Breast epithelium (tissue), 4 donors: Measurements from ENCODE around the gene GPR158. TPM values are rescaled to one million over a fixed set of nuclear protein-coding genes. Genes with fewer than 3 reads are reported as not detected.

Experiments used
- DNase-seq, 2 donors: peaks; one replicate each; pipeline ENCODE4 v3.0.0-alpha.2; 2019; ENCODE audit warnings: low spot score in 2 of 2
- H3K27ac ChIP-seq, 2 donors: fragments of 200-600 bp; sonication (generic) in 1 of 2; one replicate each; pipeline ENCODE4 v1.5.1; 2016 to 2019; ENCODE audit warnings: mild to moderate bottlenecking in 1 of 2
- H3K27me3 ChIP-seq, 2 donors: fragments of 200-600 bp; sonication (generic) in 1 of 2; one replicate each; pipeline versions ENCODE4 v1.5.1 to v1.6.0; 2017 to 2019; ENCODE audit warnings: control low read depth in 1 of 2, mild to moderate bottlenecking in 1 of 2
- H3K36me3 ChIP-seq: fragments of 200-600 bp; one replicate; pipeline ENCODE4 v1.5.1; 2019
- H3K4me1 ChIP-seq, 2 donors: fragments of 200-600 bp; sonication (generic); one replicate each; pipeline ENCODE4 v1.5.1; 2016 to 2019; ENCODE audit warnings: control low read depth in 1 of 2
- H3K4me3 ChIP-seq, 3 donors: fragments of 200-600 bp; sonication (generic); 1 replicate in 2 of 3; 2 replicates in 1 of 3; pipeline ENCODE4 v1.5.1; 2016 to 2019; ENCODE audit warnings: mild to moderate bottlenecking in 3 of 3, moderate library complexity in 2 of 3
- H3K9me3 ChIP-seq, 2 donors: fragments of 200-600 bp; sonication (generic) in 1 of 2; one replicate each; pipeline ENCODE4 v1.5.1; 2016 to 2019; ENCODE audit warnings: control low read depth in 1 of 2
- POLR2A ChIP-seq: fragments of 450-650 bp; IDR thresholded peaks from one replicate; pipeline ENCODE4 v1.6.1; 2016; ENCODE audit warnings: antibody characterized with exemption, mild to moderate bottlenecking, moderate library complexity
- POLR2AphosphoS5 ChIP-seq, 3 donors: sonication (generic); formaldehyde crosslinking; IDR thresholded peaks; one replicate each; pipeline ENCODE4 v1.6.1; 2017; ENCODE audit warnings: antibody characterized with exemption in 3 of 3
- intact Hi-C: fragments of 100-400 bp; cut with DNase I; formaldehyde crosslinking; loops from one replicate; pipeline ENCODE4 v1.15.1; 2023; ENCODE audit warnings: low total_unique reads
- total RNA-seq, 3 donors: library from RNA; depleted of rRNA; stranded (reverse); fragments of >200 nt; gene quantifications; one replicate each; pipeline ENCODE4 v1.1.0, GENCODE V29; 2016
- TF ChIP-seq, protein P1 (sequence below), 3 donors: fragments of 450-650 bp; IDR thresholded peaks; one replicate each; pipeline ENCODE4 v1.5.1; 2016 to 2017; ENCODE audit warnings: antibody characterized with exemption in 3 of 3, mild to moderate bottlenecking in 3 of 3, moderate library complexity in 3 of 3

The GPR158 gene
- total RNA-seq, 3 donors from 2014 or later = 0.16 to 0.29 TPM; not detected in 1

- H3K27ac ChIP-seq = no peak overlapping the region
- intact Hi-C loops = no loop called here
- H3K36me3 ChIP-seq = no peaks in the 10 kb centered on the region
- no peaks in the 10 kb centered on the region for H3K27me3 ChIP-seq
- no peak for DNase-seq
- TF ChIP-seq POLR2A = no peak
- no peak for TF ChIP-seq POLR2AphosphoS5 (IDR thresholded peaks at IDR 0.05)
- TF ChIP-seq, protein P1, sequence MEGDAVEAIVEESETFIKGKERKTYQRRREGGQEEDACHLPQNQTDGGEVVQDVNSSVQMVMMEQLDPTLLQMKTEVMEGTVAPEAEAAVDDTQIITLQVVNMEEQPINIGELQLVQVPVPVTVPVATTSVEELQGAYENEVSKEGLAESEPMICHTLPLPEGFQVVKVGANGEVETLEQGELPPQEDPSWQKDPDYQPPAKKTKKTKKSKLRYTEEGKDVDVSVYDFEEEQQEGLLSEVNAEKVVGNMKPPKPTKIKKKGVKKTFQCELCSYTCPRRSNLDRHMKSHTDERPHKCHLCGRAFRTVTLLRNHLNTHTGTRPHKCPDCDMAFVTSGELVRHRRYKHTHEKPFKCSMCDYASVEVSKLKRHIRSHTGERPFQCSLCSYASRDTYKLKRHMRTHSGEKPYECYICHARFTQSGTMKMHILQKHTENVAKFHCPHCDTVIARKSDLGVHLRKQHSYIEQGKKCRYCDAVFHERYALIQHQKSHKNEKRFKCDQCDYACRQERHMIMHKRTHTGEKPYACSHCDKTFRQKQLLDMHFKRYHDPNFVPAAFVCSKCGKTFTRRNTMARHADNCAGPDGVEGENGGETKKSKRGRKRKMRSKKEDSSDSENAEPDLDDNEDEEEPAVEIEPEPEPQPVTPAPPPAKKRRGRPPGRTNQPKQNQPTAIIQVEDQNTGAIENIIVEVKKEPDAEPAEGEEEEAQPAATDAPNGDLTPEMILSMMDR (IDR thresholded peaks at IDR 0.05) = no peak
- H3K9me3 ChIP-seq = no peaks in the 10 kb centered on the region
- H3K4me3 ChIP-seq = no peak overlapping the region
- no peaks in the 10 kb centered on the region for H3K4me1 ChIP-seq
Measured at GRCh38 chr10:25296324-25296723, 121.5 kb downstream of the GPR158 start.

DNA sequence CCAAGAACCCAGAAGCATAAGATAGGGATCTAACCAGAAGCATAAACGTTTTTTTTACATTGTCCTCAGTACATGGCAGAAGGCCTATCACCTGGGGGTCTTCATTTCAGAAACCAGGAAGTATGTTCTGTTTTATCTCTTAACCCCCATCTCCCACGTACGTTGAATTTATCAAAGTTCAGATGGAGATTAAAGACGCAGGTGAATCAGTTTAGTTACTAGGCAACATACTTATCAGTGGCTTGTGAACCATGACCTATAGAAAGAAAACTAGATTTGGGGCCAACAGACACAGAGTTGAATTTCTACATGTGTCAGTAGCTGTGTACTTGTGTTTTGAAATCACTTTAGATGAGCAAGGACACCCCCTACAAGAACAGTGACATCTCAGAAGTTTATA lies 122.7 kb downstream of the GPR158 start:
- Histone ChIP-seq H3K9me3 (no peaks in the 10 kb centered on the region), H3K27ac (no peak overlapping the region), H3K36me3 (no peaks in the 10 kb centered on the region), H3K4me1 (no peaks in the 10 kb centered on the region), H3K4me3 (no peak overlapping the region), H3K27me3 (no peaks in the 10 kb centered on the region)
- intact Hi-C loops = no loop called here
- TF ChIP-seq POLR2AphosphoS5 (IDR thresholded peaks at IDR 0.05) (no peak), POLR2A (no peak)
- TF ChIP-seq, protein P1 (IDR thresholded peaks at IDR 0.05) = no peak
- DNase-seq = no peak

DNA sequence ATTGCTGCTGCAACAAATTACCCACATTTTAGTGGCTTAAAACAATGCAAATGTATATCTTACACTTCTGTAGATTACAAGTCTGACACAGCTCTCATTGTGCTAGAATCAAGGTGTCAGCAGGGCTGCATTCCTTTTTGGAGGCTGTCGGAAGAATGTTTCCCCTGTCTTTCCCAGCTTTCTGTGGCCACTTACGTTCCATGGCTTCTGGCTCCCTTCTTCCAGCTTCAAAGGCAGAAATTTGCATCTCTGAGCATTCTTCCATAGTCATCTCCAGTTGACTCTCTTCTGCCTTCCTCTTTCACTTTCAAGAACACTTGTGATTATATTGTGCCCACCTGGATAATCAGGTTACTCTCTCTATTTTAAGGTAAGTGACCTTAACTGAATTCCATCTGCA lies 125.3 kb downstream of the GPR158 start:
- Histone ChIP-seq H3K9me3 (no peaks in the 10 kb centered on the region), H3K27ac (no peak overlapping the region), H3K36me3 (no peaks in the 10 kb centered on the region), H3K4me1 (no peaks in the 10 kb centered on the region), H3K27me3 (no peaks in the 10 kb centered on the region), H3K4me3 (no peak overlapping the region)
- no peak for DNase-seq
- intact Hi-C loops = no loop called here
- TF ChIP-seq, protein P1 (IDR thresholded peaks at IDR 0.05) = no peak
- TF ChIP-seq POLR2A (no peak), POLR2AphosphoS5 (IDR thresholded peaks at IDR 0.05) (no peak)

- intact Hi-C loops = no loop called here
- H3K4me3 ChIP-seq = no peak overlapping the region
- no peaks in the 10 kb centered on the region for H3K36me3 ChIP-seq
- no peak for TF ChIP-seq POLR2A
- TF ChIP-seq POLR2AphosphoS5 (IDR thresholded peaks at IDR 0.05) = no peak
- TF ChIP-seq, protein P1 (IDR thresholded peaks at IDR 0.05) = no peak
- H3K4me1 ChIP-seq = no peaks in the 10 kb centered on the region
- H3K9me3 ChIP-seq = peaks cover 0 to 4% of the 10 kb centered on the region in 2 donors
- DNase-seq = no peak
- H3K27me3 ChIP-seq = no peaks in the 10 kb centered on the region
- H3K27ac ChIP-seq = no peak overlapping the region
Measured at GRCh38 chr10:25304606-25305005, 129.8 kb downstream of the GPR158 start.

GRCh38 chr10:25306386-25306785 lies 131.6 kb downstream of the GPR158 start:
- H3K4me1 ChIP-seq = no peaks in the 10 kb centered on the region
- no peak overlapping the region for H3K27ac ChIP-seq
- intact Hi-C loops = no loop called here

More at GRCh38 chr10:25306386-25306785, 131.6 kb downstream of the GPR158 start:
- H3K36me3 ChIP-seq = no peaks in the 10 kb centered on the region
- TF ChIP-seq POLR2AphosphoS5 (IDR thresholded peaks at IDR 0.05) = no peak
- TF ChIP-seq, protein P1 (IDR thresholded peaks at IDR 0.05) = no peak
- TF ChIP-seq POLR2A = no peak
- DNase-seq = no peak
- no peaks in the 10 kb centered on the region for H3K27me3 ChIP-seq
- no peak overlapping the region for H3K4me3 ChIP-seq
- H3K9me3 ChIP-seq = peaks cover 0 to 4% of the 10 kb centered on the region in 2 donors
